ENCODE results near the gene ADAM15. TPM values are rescaled to one million over a fixed set of nuclear protein-coding genes. Genes with fewer than 3 reads are reported as not detected.

Gene ADAM15
- total RNA-seq, 4 donors from 2014 or later, result 61.5 to 142 (median 115) TPM

DNA sequence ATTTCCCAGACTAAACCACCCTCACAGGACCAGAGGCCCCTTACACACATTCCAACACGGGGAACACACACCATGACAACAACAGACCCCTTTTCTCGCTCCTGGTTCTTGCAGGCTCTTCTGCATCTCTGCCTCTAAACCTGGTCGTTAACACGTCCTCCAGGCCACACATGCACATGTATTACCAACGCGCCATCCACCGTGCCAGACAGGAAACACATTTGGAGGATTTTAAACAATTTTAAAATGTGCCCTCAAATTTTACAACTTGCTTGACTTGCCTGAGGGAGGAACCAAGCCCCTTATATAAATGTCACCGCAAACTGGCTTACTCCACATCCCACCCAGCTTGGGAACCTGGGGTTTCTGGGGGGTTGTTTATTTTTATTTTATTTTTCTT lies 59.7 kb downstream of the ADAM15 start:
- H3K27ac ChIP-seq (replicated peaks in 1 of 4), result no peak overlapping the region
- H3K9me3 ChIP-seq, result no peaks in the 10 kb centered on the region
- WGBS, result 67% methylated on average over 8 of the region's 8 CpGs
- H3K36me3 ChIP-seq, result no peaks in the 10 kb centered on the region
- no peak for TF ChIP-seq EP300 (IDR thresholded peaks at IDR 0.05)
- TF ChIP-seq POLR2A (IDR thresholded peaks at IDR 0.05; ENCODE audit: low read depth), result no peak
- TF ChIP-seq, protein P1, sequence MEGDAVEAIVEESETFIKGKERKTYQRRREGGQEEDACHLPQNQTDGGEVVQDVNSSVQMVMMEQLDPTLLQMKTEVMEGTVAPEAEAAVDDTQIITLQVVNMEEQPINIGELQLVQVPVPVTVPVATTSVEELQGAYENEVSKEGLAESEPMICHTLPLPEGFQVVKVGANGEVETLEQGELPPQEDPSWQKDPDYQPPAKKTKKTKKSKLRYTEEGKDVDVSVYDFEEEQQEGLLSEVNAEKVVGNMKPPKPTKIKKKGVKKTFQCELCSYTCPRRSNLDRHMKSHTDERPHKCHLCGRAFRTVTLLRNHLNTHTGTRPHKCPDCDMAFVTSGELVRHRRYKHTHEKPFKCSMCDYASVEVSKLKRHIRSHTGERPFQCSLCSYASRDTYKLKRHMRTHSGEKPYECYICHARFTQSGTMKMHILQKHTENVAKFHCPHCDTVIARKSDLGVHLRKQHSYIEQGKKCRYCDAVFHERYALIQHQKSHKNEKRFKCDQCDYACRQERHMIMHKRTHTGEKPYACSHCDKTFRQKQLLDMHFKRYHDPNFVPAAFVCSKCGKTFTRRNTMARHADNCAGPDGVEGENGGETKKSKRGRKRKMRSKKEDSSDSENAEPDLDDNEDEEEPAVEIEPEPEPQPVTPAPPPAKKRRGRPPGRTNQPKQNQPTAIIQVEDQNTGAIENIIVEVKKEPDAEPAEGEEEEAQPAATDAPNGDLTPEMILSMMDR (IDR thresholded peaks at IDR 0.05), result no peak
- TF ChIP-seq POLR2AphosphoS5 (IDR thresholded peaks at IDR 0.05), result no peak
- intact Hi-C loops (cut with DNase I), result no loop called here
- no peak for DNase-seq (ENCODE audit: extremely low spot score)
- H3K4me3 ChIP-seq, result no peak overlapping the region
- H3K4me1 ChIP-seq, result peaks cover 0 to 2% (median under 1%) of the 10 kb centered on the region in 4 donors
- H3K27me3 ChIP-seq, result no peaks in the 10 kb centered on the region

Other genes with a start within 250 kb of the ADAM15 start
- gene KCNN3, start 181.0 kb upstream of the ADAM15 start, total RNA-seq, result 10 to 100 TPM in 3 of 4 donors, 1 to 10 TPM in 1; 3.6 to 17.0 (median 12.4) TPM
- 10 to 100 TPM; 15.9 to 26.2 (median 20.0) TPM for gene PMVK, start 114.6 kb upstream of the ADAM15 start, total RNA-seq
- gene PBXIP1, start 95.2 kb upstream of the ADAM15 start, total RNA-seq, result 100 to 1,000 TPM; 192 to 309 (median 238) TPM
- 10 to 100 TPM; 20.2 to 35.3 (median 27.7) TPM for gene PYGO2, start 89.5 kb upstream of the ADAM15 start, total RNA-seq
- gene SHC1, start 80.6 kb upstream of the ADAM15 start, total RNA-seq, result 100 to 1,000 TPM in 1 of 4 donors, 10 to 100 TPM in 3; 60.6 to 101 (median 93.4) TPM
- 10 to 100 TPM; 11.6 to 21.5 (median 18.8) TPM for gene CKS1B, start 76.6 kb upstream of the ADAM15 start, total RNA-seq
- 10 to 100 TPM; 19.5 to 29.6 (median 23.0) TPM for gene FLAD1, start 68.0 kb upstream of the ADAM15 start, total RNA-seq
- not detected for gene LENEP, start 57.7 kb upstream of the ADAM15 start, total RNA-seq
- 10 to 100 TPM; 50.0 to 68.9 (median 55.8) TPM for gene ZBTB7B, start 48.5 kb upstream of the ADAM15 start, total RNA-seq
- gene DCST2, start 17.5 kb upstream of the ADAM15 start, total RNA-seq, result under 1 TPM in 2 of 4 donors, not detected in 2; 0.11 to 0.19 TPM
- gene DCST1, start 17.5 kb upstream of the ADAM15 start, total RNA-seq, result under 1 TPM in 1 of 4 donors, not detected in 3; 0.42 TPM
- 1 to 10 TPM in 3 of 4 donors, under 1 TPM in 1; 0.83 to 4.5 (median 3.2) TPM for gene EFNA4, start 12.4 kb downstream of the ADAM15 start, total RNA-seq
- 1 to 10 TPM in 2 of 4 donors, under 1 TPM in 1, not detected in 1; 0.91 to 1.7 (median 1.7) TPM for gene EFNA3, start 27.5 kb downstream of the ADAM15 start, total RNA-seq
- gene EFNA1, start 76.6 kb downstream of the ADAM15 start, total RNA-seq, result 10 to 100 TPM; 11.2 to 37.3 (median 27.5) TPM
- gene SLC50A1, start 84.5 kb downstream of the ADAM15 start, total RNA-seq, result 10 to 100 TPM; 13.3 to 18.7 (median 15.2) TPM
- gene DPM3, start 89.2 kb downstream of the ADAM15 start, total RNA-seq, result 100 to 1,000 TPM in 2 of 4 donors, 10 to 100 TPM in 2; 54.5 to 176 (median 80.6) TPM
- 100 to 1,000 TPM in 2 of 4 donors, 10 to 100 TPM in 2; 76.0 to 146 (median 108) TPM for gene KRTCAP2, start 122.0 kb downstream of the ADAM15 start, total RNA-seq
- 1 to 10 TPM in 1 of 4 donors, under 1 TPM in 2, not detected in 1; 0.13 to 1.7 (median 0.17) TPM for gene TRIM46, start 122.5 kb downstream of the ADAM15 start, total RNA-seq
- gene THBS3, start 156.6 kb downstream of the ADAM15 start, total RNA-seq, result 10 to 100 TPM; 16.2 to 37.4 (median 23.4) TPM
- 10 to 100 TPM; 34.1 to 52.8 (median 38.0) TPM for gene MTX1, start 157.4 kb downstream of the ADAM15 start, total RNA-seq
- gene ENTREP3, start 204.2 kb downstream of the ADAM15 start, total RNA-seq, result 10 to 100 TPM; 15.1 to 38.7 (median 22.6) TPM
- 10 to 100 TPM; 33.6 to 56.0 (median 43.5) TPM for gene SCAMP3, start 211.0 kb downstream of the ADAM15 start, total RNA-seq
- gene CLK2, start 222.2 kb downstream of the ADAM15 start, total RNA-seq, result 10 to 100 TPM; 17.6 to 32.0 (median 25.3) TPM
- 1 to 10 TPM; 1.0 to 2.1 (median 1.4) TPM for gene HCN3, start 226.1 kb downstream of the ADAM15 start, total RNA-seq

Data from esophagus muscularis mucosa (tissue), 4 donors.